ENCODE measurements around the gene FBXW4.
"Not testable (repeated sequence)": the region's sequence is repeated elsewhere in the genome, so short reads cannot be mapped to it uniquely, and the experiment has no call there.

Gene FBXW4

GRCh38 chr10:101616415-101617101, 78.4 kb downstream of the FBXW4 start:
- no peak for DNase-seq

- DNase-seq = no peak
Observed at GRCh38 chr10:101615525-101616116, 79.3 kb downstream of the FBXW4 start.

- DNase-seq = no peak
Observed at GRCh38 chr10:101614663-101615524, 80.1 kb downstream of the FBXW4 start.

- DNase-seq = no peak
Observed at GRCh38 chr10:101613646-101614045, 81.3 kb downstream of the FBXW4 start.

GRCh38 chr10:101612872-101613271, 82.1 kb downstream of the FBXW4 start:
- no peak for DNase-seq

- DNase-seq = no peak
Observed at GRCh38 chr10:101612086-101612485, 82.9 kb downstream of the FBXW4 start.

GRCh38 chr10:101611096-101611905, 83.7 kb downstream of the FBXW4 start:
- no peak for DNase-seq

- no peak for DNase-seq
Observed at GRCh38 chr10:101609481-101609880, 85.5 kb downstream of the FBXW4 start.

- DNase-seq = no peak
Observed at GRCh38 chr10:101607124-101607523, 87.8 kb downstream of the FBXW4 start.

- DNase-seq = peak; percentile 70
Observed at GRCh38 chr10:101602761-101603398, 92.1 kb downstream of the FBXW4 start.

GRCh38 chr10:101601541-101601940, 93.4 kb downstream of the FBXW4 start:
- DNase-seq = no peak

GRCh38 chr10:101597091-101597900, 97.7 kb downstream of the FBXW4 start:
- no peak for DNase-seq

GRCh38 chr10:101595591-101596433, 99.2 kb downstream of the FBXW4 start:
- no peak for DNase-seq

GRCh38 chr10:101593331-101593730, 101.6 kb downstream of the FBXW4 start:
- not testable (repeated sequence) for DNase-seq

- DNase-seq = no peak
Observed at GRCh38 chr10:101588879-101589278, 106.1 kb downstream of the FBXW4 start.

- DNase-seq = peak; percentile 91
Observed at GRCh38 chr10:101587725-101588653, 107.0 kb downstream of the FBXW4 start, which contains the start of the genes DPCD and POLL. DPCD (plus strand) TSS chr10:101588321; CDS start chr10:101588337, 16 bp downstream. POLL (minus strand) TSS chr10:101588257; CDS start chr10:101587360, 897 bp downstream.

GRCh38 chr10:101585841-101586240, 109.1 kb downstream of the FBXW4 start:
- no peak for DNase-seq

- no peak for DNase-seq
Observed at GRCh38 chr10:101580486-101581399, 114.2 kb downstream of the FBXW4 start.
